Inflammatory macrophage treated with lipopolysaccharide for 4 hours (primary cell): ENCODE results near the gene PCID2.

Experiments
- DNase-seq: peaks from one replicate; pipeline ENCODE4 v3.0.0-alpha.2; 2020

Gene PCID2

DNA sequence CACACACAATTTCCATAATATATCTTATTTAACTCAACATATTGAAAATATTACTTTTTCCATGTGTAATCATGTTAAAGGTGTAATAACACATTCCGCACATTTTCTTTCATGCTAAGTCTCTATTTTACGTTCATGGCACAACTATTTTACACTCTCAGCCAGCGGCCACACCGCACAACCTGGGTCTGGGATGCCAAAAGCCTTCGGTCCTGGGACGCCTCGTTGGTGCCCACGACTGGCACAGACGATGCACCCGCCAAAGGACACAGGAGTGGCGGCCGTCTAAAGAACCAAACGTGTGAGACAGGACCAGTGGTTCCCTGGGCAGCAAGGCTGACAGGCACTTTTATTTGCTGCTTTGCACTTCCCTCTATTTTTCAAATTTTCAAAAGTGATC is 60.1 kb downstream of the PCID2 start:
- no peak for DNase-seq

DNA sequence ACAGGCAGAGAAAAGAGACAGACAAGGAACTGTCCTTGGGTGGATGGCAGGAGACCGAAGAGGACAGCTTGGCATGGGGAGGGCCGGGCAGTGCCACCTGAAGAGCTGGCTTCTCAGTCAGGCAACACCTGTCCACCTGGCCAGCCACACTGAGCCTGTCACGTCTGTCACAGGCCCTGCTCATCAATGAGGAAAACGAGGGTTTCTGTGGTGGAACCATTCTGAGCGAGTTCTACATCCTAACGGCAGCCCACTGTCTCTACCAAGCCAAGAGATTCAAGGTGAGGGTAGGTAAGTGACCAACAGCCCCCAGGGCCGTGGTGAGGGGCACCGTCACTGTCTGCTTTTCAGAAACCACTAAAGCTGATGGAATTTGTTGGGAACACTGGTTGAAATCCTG is 61.3 kb downstream of the PCID2 start:
- no peak for DNase-seq

- no peak for DNase-seq
These were observed 61.7 kb downstream of the PCID2 start for GRCh38 chr13:113146750-113147149.

GRCh38 chr13:113145911-113146598 is 62.4 kb downstream of the PCID2 start:
- DNase-seq: no peak

- no peak for DNase-seq
These were observed 63.0 kb downstream of the PCID2 start for GRCh38 chr13:113145496-113145895.

- DNase-seq: no peak
These were observed 64.2 kb downstream of the PCID2 start for GRCh38 chr13:113144255-113144629.

DNA sequence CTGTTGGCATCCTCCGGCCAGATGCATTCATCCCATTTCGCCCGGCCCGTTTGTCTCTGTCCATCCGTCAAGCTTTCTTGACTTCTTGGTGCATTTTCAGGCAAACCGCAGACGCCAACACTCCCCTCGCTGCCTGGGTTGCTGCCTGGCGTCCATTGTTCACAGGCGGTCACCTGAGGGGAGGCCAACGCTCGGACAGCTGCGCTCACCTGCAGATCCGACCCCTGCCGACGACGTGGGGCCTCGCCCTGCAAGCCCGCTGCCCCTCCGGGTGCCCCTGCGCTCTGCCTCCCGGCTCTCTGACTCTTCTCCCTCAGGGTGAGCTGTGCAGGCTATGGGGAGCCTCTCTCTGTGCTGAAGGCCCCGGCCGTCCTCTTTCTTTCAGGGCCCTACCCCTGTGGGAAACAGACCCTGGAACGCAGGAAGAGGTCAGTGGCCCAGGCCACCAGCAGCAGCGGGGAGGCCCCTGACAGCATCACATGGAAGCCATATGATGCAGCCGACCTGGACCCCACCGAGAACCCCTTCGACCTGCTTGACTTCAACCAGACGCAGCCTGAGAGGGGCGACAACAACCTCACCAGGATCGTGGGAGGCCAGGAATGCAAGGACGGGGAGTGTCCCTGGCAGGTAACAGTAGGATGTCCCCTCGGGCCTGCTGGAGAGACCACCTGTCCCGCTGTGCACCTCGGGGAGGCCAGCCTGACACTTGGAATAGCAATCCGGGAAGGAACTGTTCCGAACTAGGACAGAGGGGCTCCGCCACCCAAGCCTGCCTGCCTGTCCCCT is 64.8 kb downstream of the PCID2 start:
- no peak for DNase-seq

- no peak for DNase-seq
These were observed 65.6 kb downstream of the PCID2 start for GRCh38 chr13:113142876-113143275.

DNA sequence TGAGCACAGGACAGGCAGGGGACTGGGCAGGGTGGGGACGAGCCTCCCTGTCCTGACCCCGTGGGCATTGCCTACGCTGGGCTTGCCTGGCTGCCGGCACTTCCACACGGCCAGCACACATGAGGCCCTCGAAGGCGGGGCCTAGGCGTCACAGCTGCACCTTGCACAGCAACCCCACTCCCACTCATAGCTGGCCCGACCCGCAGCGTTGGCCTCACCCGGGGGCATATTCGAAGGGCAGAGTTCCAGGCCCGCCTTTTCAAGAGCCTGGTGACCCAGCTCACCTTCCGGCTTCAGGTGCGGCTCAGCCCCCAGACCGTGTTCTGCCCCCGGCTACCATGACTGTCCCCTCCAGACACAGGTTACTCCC is 66.9 kb downstream of the PCID2 start:
- no peak for DNase-seq

- no peak for DNase-seq
These were observed 67.5 kb downstream of the PCID2 start for GRCh38 chr13:113140677-113141600.

- DNase-seq: no peak
These were observed 68.9 kb downstream of the PCID2 start for GRCh38 chr13:113139577-113139976.

GRCh38 chr13:113138792-113139551 is 69.5 kb downstream of the PCID2 start:
- peak; percentile 17 for DNase-seq

- DNase-seq: no peak
These were observed 70.7 kb downstream of the PCID2 start for GRCh38 chr13:113137691-113138298.

- DNase-seq: no peak
These were observed 73.1 kb downstream of the PCID2 start for GRCh38 chr13:113135281-113135760.

- DNase-seq: no peak
These were observed 78.3 kb downstream of the PCID2 start for GRCh38 chr13:113129921-113130750.

GRCh38 chr13:113129480-113129879 is 79.0 kb downstream of the PCID2 start:
- no peak for DNase-seq
